H1 (cell line): Measurements from ENCODE around the gene MMS19. TPM values are rescaled to one million over a fixed set of nuclear protein-coding genes. Genes with fewer than 3 reads are reported as not detected.

ENCODE experiments used
- CTCF ChIA-PET: fragments of 300-600 bp; sonication (Branson Sonifier 250); formaldehyde crosslinking; loops from one replicate; lab custom pipeline; 2021; ENCODE audit not compliant: partially characterized antibody; lab: Charles Lee
- POLR2A ChIA-PET: fragments of 300-600 bp; sonication (Branson Sonifier 250); formaldehyde crosslinking; loops from one replicate; lab custom pipeline; 2021; ENCODE audit warnings: inconsistent platforms; ENCODE audit not compliant: partially characterized antibody; lab: Charles Lee
- DNase-seq, 2 experiments: peaks; one replicate each; pipeline versions ENCODE4 v3.0.0 to v3.0.0-alpha.2; 2010 to 2022; ENCODE audit warnings: low spot score in 2 of 2, low read depth in 1 of 2, mixed read lengths in 1 of 2
- FAIRE-seq: peaks from 2 replicates; lab custom pipeline; 2011; peaks lifted over from hg19 to GRCh38; lab: Jason Lieb, UNC
- H2AFZ ChIP-seq: 2 replicates; pipeline ENCODE4 v1.8.1; 2012; ENCODE audit warnings: low read length, inconsistent platforms
- H2AK5ac ChIP-seq: 2 replicates; pipeline ENCODE4 v1.6.1; 2013; ENCODE audit warnings: low read depth, low read length
- H2BK120ac ChIP-seq: replicated peaks from 2 replicates; pipeline ENCODE3; 2013; ENCODE audit warnings: low read depth, low read length, inconsistent platforms
- H2BK12ac ChIP-seq: 2 replicates; pipeline ENCODE4 v1.6.1; 2013; ENCODE audit warnings: low read depth, low read length
- H2BK15ac ChIP-seq: 2 replicates; pipeline ENCODE4 v1.6.1; 2013; ENCODE audit warnings: low read length
- H2BK20ac ChIP-seq: 2 replicates; pipeline ENCODE4 v1.6.1; 2013; ENCODE audit warnings: low read length
- H2BK5ac ChIP-seq: 2 replicates; pipeline ENCODE4 v1.6.1; 2013; ENCODE audit warnings: low read depth, low read length
- H3K14ac ChIP-seq: 2 replicates; pipeline ENCODE4 v1.6.1; 2013; ENCODE audit warnings: inconsistent platforms; ENCODE audit not compliant: insufficient read length
- H3K18ac ChIP-seq: 2 replicates; pipeline ENCODE4 v1.6.1; 2013; ENCODE audit warnings: low read length; ENCODE audit errors: extremely low read depth
- H3K23ac ChIP-seq: 2 replicates; pipeline ENCODE4 v1.6.1; 2013; ENCODE audit warnings: inconsistent platforms; ENCODE audit not compliant: insufficient read length
- H3K23me2 ChIP-seq: 2 replicates; pipeline ENCODE4 v1.6.1; 2013; ENCODE audit warnings: low read depth, low read length
- H3K27ac ChIP-seq: 2 replicates; pipeline ENCODE4 v1.6.1; 2011; ENCODE audit warnings: low read depth, low read length, inconsistent platforms
- H3K27me3 ChIP-seq, 4 experiments: replicated peaks in 1 of 4; 1 replicate in 1 of 4; 2 replicates in 3 of 4; pipeline versions ENCODE4 v1.6.1 to v1.8.1; 2011 to 2013; ENCODE audit warnings: low read length in 3 of 4, mild to moderate bottlenecking in 3 of 4, inconsistent platforms in 2 of 4, mixed read lengths in 2 of 4, moderate library complexity in 1 of 4; ENCODE audit not compliant: control insufficient read depth in 3 of 4, insufficient read depth in 3 of 4; ENCODE audit errors: extremely low read depth in 1 of 4
- H3K36me3 ChIP-seq, 4 experiments: 2 replicates each; pipeline versions ENCODE4 v1.6.1 to v1.8.1; 2011 to 2013; ENCODE audit warnings: mild to moderate bottlenecking in 4 of 4, low read length in 3 of 4, moderate library complexity in 2 of 4, control low read depth in 1 of 4, inconsistent platforms in 1 of 4; ENCODE audit not compliant: insufficient read depth in 4 of 4, control insufficient read depth in 2 of 4
- H3K4ac ChIP-seq: replicated peaks from 2 replicates; pipeline ENCODE3; 2013; ENCODE audit warnings: low read length, low read depth, mixed read lengths, inconsistent platforms; ENCODE audit not compliant: insufficient read length
- H3K4me1 ChIP-seq, 4 experiments: replicated peaks in 1 of 4; 1 replicate in 1 of 4; 2 replicates in 3 of 4; pipeline versions ENCODE4 v1.6.1 to v1.8.1; 2011 to 2013; ENCODE audit warnings: low read length in 3 of 4, inconsistent platforms in 2 of 4, mixed read lengths in 1 of 4; ENCODE audit not compliant: insufficient read depth in 4 of 4, control insufficient read depth in 3 of 4
- H3K4me2 ChIP-seq, 2 experiments: 2 replicates each; pipeline versions ENCODE4 v1.6.1 to v1.8.1; 2011 to 2013; ENCODE audit warnings: low read depth in 2 of 2, low read length in 2 of 2, control low read depth in 1 of 2, inconsistent platforms in 1 of 2, mild to moderate bottlenecking in 1 of 2; ENCODE audit not compliant: insufficient read depth in 1 of 2
- H3K4me3 ChIP-seq, 4 experiments: fragments of 200-600, 300-600 bp in 1 of 4; sonication (generic), shearing (Covaris generic), sonication (Bioruptor Twin) in 1 of 4; 2 replicates each; pipeline versions ENCODE4 v1.5.1 to v1.8.1; 2011 to 2016; ENCODE audit warnings: low read length in 4 of 4, low read depth in 3 of 4, control low read depth in 2 of 4, inconsistent platforms in 2 of 4, mild to moderate bottlenecking in 2 of 4, mixed read lengths in 1 of 4, moderate library complexity in 1 of 4; ENCODE audit not compliant: insufficient read depth in 2 of 4; ENCODE audit errors: extremely low read depth in 1 of 4
- H3K56ac ChIP-seq: replicated peaks from 2 replicates; pipeline ENCODE3; 2013; ENCODE audit warnings: low read depth, mild to moderate bottlenecking, mixed read lengths, low read length, inconsistent platforms; ENCODE audit not compliant: insufficient read length
- H3K79me1 ChIP-seq: 2 replicates; pipeline ENCODE4 v1.6.1; 2013; ENCODE audit warnings: low read depth, low read length, control low read depth
- H3K79me2 ChIP-seq, 2 experiments: 2 replicates each; pipeline versions ENCODE4 v1.6.1 to v1.8.1; 2012 to 2013; ENCODE audit warnings: low read length in 2 of 2, mild to moderate bottlenecking in 2 of 2, inconsistent platforms in 1 of 2; ENCODE audit not compliant: insufficient read depth in 2 of 2, control insufficient read depth in 1 of 2
- H3K9ac ChIP-seq, 4 experiments: replicated peaks in 1 of 4; 1 replicate in 1 of 4; 2 replicates in 3 of 4; pipeline versions ENCODE4 v1.6.1 to v1.8.1; 2011 to 2013; ENCODE audit warnings: low read depth in 3 of 4, low read length in 3 of 4, control low read depth in 2 of 4, mild to moderate bottlenecking in 2 of 4, moderate library complexity in 2 of 4, inconsistent platforms in 1 of 4; ENCODE audit errors: extremely low read depth in 1 of 4
- H3K9me3 ChIP-seq, 2 experiments: 2 replicates each; pipeline versions ENCODE4 v1.6.1 to v1.8.1; 2012 to 2013; ENCODE audit warnings: mild to moderate bottlenecking in 2 of 2, moderate library complexity in 2 of 2, control low read depth in 1 of 2, inconsistent platforms in 1 of 2, low read depth in 1 of 2, low read length in 1 of 2, mixed read lengths in 1 of 2; ENCODE audit not compliant: insufficient read depth in 2 of 2
- H4K20me1 ChIP-seq, 2 experiments: replicated peaks in 1 of 2; 2 replicates each; pipeline versions ENCODE3 to v1.8.1; 2011 to 2013; ENCODE audit warnings: inconsistent platforms in 2 of 2, low read length in 2 of 2, mild to moderate bottlenecking in 1 of 2; ENCODE audit not compliant: insufficient read depth in 2 of 2, control insufficient read depth in 1 of 2
- H4K5ac ChIP-seq: 2 replicates; pipeline ENCODE4 v1.6.1; 2013; ENCODE audit warnings: low read length, low read depth, mixed read lengths, inconsistent platforms; ENCODE audit not compliant: insufficient read length
- H4K8ac ChIP-seq: 2 replicates; pipeline ENCODE4 v1.8.0; 2013; ENCODE audit warnings: mild to moderate bottlenecking, moderate library complexity, low read length, inconsistent platforms; ENCODE audit not compliant: insufficient read depth; ENCODE audit errors: extremely low read depth
- H4K91ac ChIP-seq: replicated peaks from 2 replicates; pipeline ENCODE3; 2013; ENCODE audit warnings: low read length, mixed read lengths, inconsistent platforms; ENCODE audit not compliant: insufficient read length
- BACH1 ChIP-seq: IDR thresholded peaks from 2 replicates; pipeline ENCODE4 v1.6.1; 2012; ENCODE audit warnings: low read length, improper control_type of control experiment
- CBX8 ChIP-seq: fragments of 300-800, 300-1000 bp; sonication (generic); IDR thresholded peaks from 2 replicates; pipeline ENCODE4 v1.7.1; 2016; ENCODE audit warnings: low read depth, low read length, borderline replicate concordance
- EGR1 ChIP-seq: IDR thresholded peaks from 2 replicates; pipeline ENCODE4 v1.6.1; 2011; ENCODE audit warnings: low read depth, low read length, borderline replicate concordance
- EZH2 ChIP-seq: fragments of 200-600 bp; sonication (generic); IDR thresholded peaks from 2 replicates; pipeline ENCODE4 v1.7.1; 2012; ENCODE audit warnings: low read depth, mild to moderate bottlenecking, moderate library complexity, low read length, inconsistent platforms; ENCODE audit not compliant: severe bottlenecking
- HDAC6 ChIP-seq: IDR thresholded peaks from one replicate; pipeline ENCODE4 v1.7.1; 2012; ENCODE audit warnings: low read depth, mild to moderate bottlenecking, inconsistent platforms, low read length, moderate library complexity
- NRF1 ChIP-seq: IDR thresholded peaks from 2 replicates; pipeline ENCODE4 v1.6.1; 2011; ENCODE audit warnings: mild to moderate bottlenecking, low read depth, low read length, improper control_type of control experiment
- RNF2 ChIP-seq: fragments of 200-900, 300-1000 bp; sonication (generic); IDR thresholded peaks from 2 replicates; pipeline ENCODE4 v1.7.1; 2016; ENCODE audit warnings: borderline replicate concordance, low read depth, mild to moderate bottlenecking, antibody characterized with exemption, low read length; ENCODE audit not compliant: poor library complexity, severe bottlenecking; ENCODE audit errors: missing control alignments
- SIX5 ChIP-seq: IDR thresholded peaks from 2 replicates; pipeline ENCODE4 v1.6.1; 2011; ENCODE audit warnings: mild to moderate bottlenecking, low read depth, low read length
- TAF1 ChIP-seq: IDR thresholded peaks from 2 replicates; pipeline ENCODE4 v1.6.1; 2011; ENCODE audit warnings: mild to moderate bottlenecking, low read depth, low read length
- WGBS, 2 experiments: shearing (Covaris generic) in 1 of 2; methylation state at CpG; one replicate each; pipeline versions ENCODE4 v1.1.6 to v1.1.7; 2013 to 2015; ENCODE audit warnings: low lambda C conversion rate in 2 of 2, mixed read lengths in 2 of 2, inconsistent platforms in 1 of 2, low coverage in 1 of 2, missing lambda C conversion rate in 1 of 2; ENCODE audit not compliant: insufficient replicate concordance in 2 of 2, insufficient coverage in 1 of 2, insufficient read length in 1 of 2; ENCODE audit errors: extremely low coverage in 1 of 2, missing lambda C conversion rate in 1 of 2; 5-methylcytosine and 5-hydroxymethylcytosine counted together
- polyA plus RNA-seq, 7 experiments: library from polyadenylated mRNA; depleted of rRNA in 3 of 7; stranded (reverse) in 5 of 7; unstranded in 2 of 7; fragments of >200 nt in 5 of 7; fragments of 200-250 nt in 2 of 7; gene quantifications; 1 replicate in 5 of 7; 2 replicates in 1 of 7; 4 replicates in 1 of 7; pipeline versions ENCODE4 v1.2.1 to v1.2.3, GENCODE V29; 2011 to 2013; ENCODE audit warnings: missing spikeins in 2 of 7, mixed read lengths in 2 of 7
- total RNA-seq: library from RNA; stranded (reverse); fragmentation: NEBNext Ultra II Directional; extraction: Animal tissue kit (Norgen Biotek cat#: 25700); gene quantifications from 2 replicates; pipeline ENCODE4 v1.2.1, GENCODE V29; 2021
- TF ChIP-seq, protein P1 (sequence below): IDR thresholded peaks from 2 replicates; pipeline ENCODE4 v1.6.1; 2011; ENCODE audit warnings: low read length, improper control_type of control experiment
- TF ChIP-seq, protein P2 (sequence below): IDR thresholded peaks from 2 replicates; pipeline ENCODE4 v1.6.1; 2012; ENCODE audit warnings: inconsistent platforms
- TF ChIP-seq, protein P3 (sequence below): IDR thresholded peaks from 2 replicates; pipeline ENCODE4 v1.6.1; 2011; ENCODE audit warnings: low read depth, mild to moderate bottlenecking, low read length; ENCODE audit not compliant: insufficient read depth

The MMS19 gene
- total and polyA plus RNA-seq, 2 of the 8 experiments (the other 6 are each of a cell fraction or from before 2014, with no cell fraction given) = 130 to 221 TPM

DNA sequence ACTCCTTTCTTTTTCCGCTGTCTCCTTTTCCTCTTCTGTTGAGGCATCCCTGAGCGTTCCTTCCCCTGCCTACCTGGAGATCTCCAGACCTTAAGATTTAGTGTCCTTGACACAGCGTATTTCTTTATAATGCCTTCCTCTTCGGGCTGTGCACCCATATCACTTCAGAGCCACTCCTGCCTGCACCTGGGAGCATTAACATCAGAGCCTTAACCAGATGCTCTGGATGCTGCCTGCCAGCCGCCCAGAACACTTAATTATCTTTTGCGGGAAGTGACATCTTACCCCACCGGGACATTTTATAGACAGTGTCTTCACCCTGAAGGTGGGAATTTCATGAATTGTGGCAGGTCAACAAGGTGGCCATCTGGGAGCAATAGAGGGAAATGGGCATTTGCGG lies 24.7 kb upstream of the MMS19 start:
- Histone ChIP-seq H3K4ac (no peak overlapping the region), H3K18ac (no peak overlapping the region), H3K79me1 (peaks cover 14% of the 10 kb centered on the region), H3K56ac (no peak overlapping the region), H3K14ac (no peak overlapping the region), H2AK5ac (no peak overlapping the region; the same call in 1 of the 2 replicates), H2AFZ (no peak overlapping the region), H3K4me2 (no peak overlapping the region), H3K23ac (no peak overlapping the region), H4K5ac (no peak overlapping the region), H3K79me2 (peaks cover 0 to 32% of the 10 kb centered on the region in 2 experiments; a peak in 2 of 4 replicates), H4K8ac (no peak overlapping the region), H2BK12ac (no peak overlapping the region), H3K4me1 (peaks cover 11 to 19% (median 16%) of the 10 kb centered on the region in 4 experiments), H3K36me3 (no peaks in the 10 kb centered on the region), H2BK120ac (no peak overlapping the region), H3K27ac (no peak overlapping the region), H3K27me3 (no peaks in the 10 kb centered on the region), H3K9ac (no peak overlapping the region), H2BK5ac (no peak overlapping the region), H4K20me1 (peaks cover 0 to 1% of the 10 kb centered on the region in 2 experiments), H4K91ac (no peak overlapping the region), H2BK15ac (no peak overlapping the region), H3K23me2 (no peaks in the 10 kb centered on the region), H3K4me3 (no peak overlapping the region), H2BK20ac (no peak overlapping the region), H3K9me3 (no peaks in the 10 kb centered on the region)
- CTCF ChIA-PET = interaction anchor here (1.8 to 19.6 kb wide), 5 partner anchors 12 to 85 kb away, joined by 6 to 283 read pairs (median 13); no protein-coding TSS in a partner anchor
- DNase-seq (no peak), FAIRE-seq (no peak)
- POLR2A ChIA-PET = interaction anchor here (1.6 to 1.8 kb wide), 2 partner anchors 13 to 23 kb away, joined by 4 to 6 read pairs; no protein-coding TSS in a partner anchor
- 91% methylated on average over 8 of the region's 8 CpGs; no CpG with 5 or more reads in 1 of the 2 experiments for WGBS, 2 experiments
- TF ChIP-seq RNF2 (no peak), NRF1 (no peak), CBX8 (no peak), BACH1 (no peak), EZH2 (no peak), EGR1 (no peak), TAF1 (no peak), HDAC6 (no peak), SIX5 (no peak)
- TF ChIP-seq, protein P1, sequence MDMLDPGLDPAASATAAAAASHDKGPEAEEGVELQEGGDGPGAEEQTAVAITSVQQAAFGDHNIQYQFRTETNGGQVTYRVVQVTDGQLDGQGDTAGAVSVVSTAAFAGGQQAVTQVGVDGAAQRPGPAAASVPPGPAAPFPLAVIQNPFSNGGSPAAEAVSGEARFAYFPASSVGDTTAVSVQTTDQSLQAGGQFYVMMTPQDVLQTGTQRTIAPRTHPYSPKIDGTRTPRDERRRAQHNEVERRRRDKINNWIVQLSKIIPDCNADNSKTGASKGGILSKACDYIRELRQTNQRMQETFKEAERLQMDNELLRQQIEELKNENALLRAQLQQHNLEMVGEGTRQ = no peak
- TF ChIP-seq, protein P2, sequence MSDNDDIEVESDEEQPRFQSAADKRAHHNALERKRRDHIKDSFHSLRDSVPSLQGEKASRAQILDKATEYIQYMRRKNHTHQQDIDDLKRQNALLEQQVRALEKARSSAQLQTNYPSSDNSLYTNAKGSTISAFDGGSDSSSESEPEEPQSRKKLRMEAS = no peak
- TF ChIP-seq, protein P3, sequence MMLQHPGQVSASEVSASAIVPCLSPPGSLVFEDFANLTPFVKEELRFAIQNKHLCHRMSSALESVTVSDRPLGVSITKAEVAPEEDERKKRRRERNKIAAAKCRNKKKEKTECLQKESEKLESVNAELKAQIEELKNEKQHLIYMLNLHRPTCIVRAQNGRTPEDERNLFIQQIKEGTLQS = no peak
